Measurements from ENCODE around the gene ECHS1.

DNA sequence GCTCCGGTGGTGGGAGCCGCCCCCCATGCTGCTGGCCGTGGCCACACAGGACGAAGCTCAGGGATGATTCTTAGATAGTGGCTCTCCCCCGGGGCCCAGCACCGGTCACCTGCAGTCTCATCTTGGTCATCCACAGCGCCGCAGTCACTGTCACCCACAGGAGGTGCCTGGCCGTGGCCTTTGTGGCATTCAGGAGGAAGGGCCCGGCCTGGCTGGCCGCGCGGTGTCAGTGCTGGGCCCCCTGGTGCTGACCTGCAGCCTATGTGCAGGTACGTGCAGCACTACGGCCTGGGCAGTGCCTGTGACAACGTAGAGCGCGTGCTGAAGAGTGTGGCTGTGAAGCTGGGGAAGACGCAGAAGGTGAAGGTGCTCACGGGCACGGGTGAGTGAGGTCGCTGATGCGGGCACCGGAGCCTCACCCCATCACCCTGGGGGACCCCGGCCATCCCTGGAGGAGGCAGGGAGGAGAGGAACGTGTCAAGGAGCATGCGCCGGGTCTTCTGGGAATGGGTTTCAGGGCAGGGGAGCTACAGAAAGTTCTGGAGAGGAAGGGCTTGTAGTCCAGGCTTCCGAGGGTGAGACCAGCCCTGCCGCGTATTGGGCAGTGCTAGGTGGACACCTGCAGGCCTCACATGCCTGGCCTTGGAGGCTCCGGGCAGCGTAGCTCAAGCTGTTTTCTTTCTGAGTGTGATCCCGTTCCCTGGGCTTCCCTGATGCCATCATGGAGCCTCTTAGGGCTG lies 46.2 kb upstream of the ECHS1 start:
- TF ChIP-seq CTCF (IDR thresholded peaks at IDR 0.05) (no peak), POLR2A (IDR thresholded peaks at IDR 0.05) (no peak)

Measured in right lobe of liver (tissue), 4 donors.